Thyroid gland (tissue), 4 donors: ENCODE data around the gene GPR151. TPM values are rescaled to one million over a fixed set of nuclear protein-coding genes. Genes with fewer than 3 reads are reported as not detected.

ENCODE experiments used
- DNase-seq, 2 donors: peaks; one replicate each; pipeline ENCODE4 v3.0.0-alpha.2; 2019
- H3K27ac ChIP-seq, 3 donors: fragments of 200-600 bp; sonication (generic); 1 replicate in 2 of 3; 2 replicates in 1 of 3; pipeline ENCODE4 v1.5.1; 2016 to 2019; ENCODE audit warnings: mild to moderate bottlenecking in 1 of 3, moderate library complexity in 1 of 3
- H3K27me3 ChIP-seq: fragments of 200-600 bp; sonication (generic); one replicate; pipeline ENCODE4 v1.5.1; 2019
- H3K36me3 ChIP-seq, 2 donors: fragments of 200-600 bp; sonication (generic); one replicate each; pipeline ENCODE4 v1.5.1; 2016 to 2019
- H3K4me1 ChIP-seq, 2 donors: fragments of 200-600 bp; sonication (generic); one replicate each; pipeline ENCODE4 v1.5.1; 2017 to 2019
- H3K4me3 ChIP-seq, 3 donors: fragments of 200-600 bp; sonication (generic); replicated peaks in 1 of 3; 1 replicate in 2 of 3; 2 replicates in 1 of 3; pipeline ENCODE4 v1.5.1; 2016; ENCODE audit warnings: mild to moderate bottlenecking in 1 of 3
- H3K9me3 ChIP-seq: fragments of 200-600 bp; sonication (generic); one replicate; pipeline ENCODE4 v1.5.1; 2017
- CTCF ChIP-seq, 6 experiments: fragments of 200-600 bp in 3 of 6; fragments of 450-650 bp in 3 of 6; sonication (generic) in 3 of 6; IDR thresholded peaks; one replicate each; pipeline ENCODE4 v1.5.1; 2016 to 2019; ENCODE audit warnings: antibody characterized with exemption in 6 of 6, mild to moderate bottlenecking in 2 of 6, inconsistent platforms in 1 of 6, moderate library complexity in 1 of 6
- POLR2A ChIP-seq, 2 donors: fragments of 450-650 bp; IDR thresholded peaks; one replicate each; pipeline ENCODE4 v1.6.1; 2017; ENCODE audit warnings: antibody characterized with exemption in 2 of 2, mild to moderate bottlenecking in 2 of 2, moderate library complexity in 1 of 2
- WGBS, 2 donors: methylation state at CpG; one replicate each; pipeline ENCODE4 v1.1.5; 2017; 5-methylcytosine and 5-hydroxymethylcytosine counted together
- intact Hi-C: fragments of 100-400 bp; cut with DNase I; formaldehyde crosslinking; loops from one replicate; pipeline ENCODE4 v1.15.1; 2023
- total RNA-seq, 4 donors: library from RNA; depleted of rRNA; stranded (reverse); fragments of >200 nt; gene quantifications; one replicate each; pipeline ENCODE4 v1.2.3, GENCODE V29; 2016

Gene GPR151
- total RNA-seq, 4 donors from 2014 or later: not detected

GRCh38 chr5:146540414-146540813, 24.4 kb upstream of the GPR151 start:
- no peaks in the 10 kb centered on the region for H3K36me3 ChIP-seq
- H3K27me3 ChIP-seq: no peaks in the 10 kb centered on the region
- TF ChIP-seq POLR2A (IDR thresholded peaks at IDR 0.05): no peak
- no peak for TF ChIP-seq CTCF (IDR thresholded peaks at IDR 0.05)
- no peak for DNase-seq
- H3K4me1 ChIP-seq: no peaks in the 10 kb centered on the region
- WGBS, 2 donors: 76 to 79% methylated on average over 2 of the region's 2 CpGs
- intact Hi-C loops: loop anchor here (5.0 kb wide), 1 partner anchor 427 kb away; no protein-coding TSS in a partner anchor
- no peak overlapping the region for H3K27ac ChIP-seq
- no peaks in the 10 kb centered on the region for H3K9me3 ChIP-seq
- no peak overlapping the region for H3K4me3 ChIP-seq

GRCh38 chr5:146539973-146540372, 24.0 kb upstream of the GPR151 start:
- H3K9me3 ChIP-seq: no peaks in the 10 kb centered on the region
- intact Hi-C loops: loop anchor here (5.0 to 10.0 kb wide), 2 partner anchors 427 to 645 kb away; no protein-coding TSS in a partner anchor
- no peak for DNase-seq
- no peaks in the 10 kb centered on the region for H3K4me1 ChIP-seq
- no peak overlapping the region for H3K4me3 ChIP-seq
- WGBS, 2 donors: 94 to 95% methylated on average over 4 of the region's 4 CpGs
- no peak for TF ChIP-seq POLR2A (IDR thresholded peaks at IDR 0.05)
- no peak for TF ChIP-seq CTCF (IDR thresholded peaks at IDR 0.05)
- H3K36me3 ChIP-seq: no peaks in the 10 kb centered on the region
- H3K27me3 ChIP-seq: no peaks in the 10 kb centered on the region
- H3K27ac ChIP-seq: no peak overlapping the region

- no peaks in the 10 kb centered on the region for H3K36me3 ChIP-seq
- no peak for DNase-seq
- 92 to 96% methylated on average over 3 of the region's 3 CpGs for WGBS, 2 donors
- H3K27me3 ChIP-seq: no peaks in the 10 kb centered on the region
- no peak overlapping the region for H3K4me3 ChIP-seq
- intact Hi-C loops: loop anchor here (10.0 kb wide), 1 partner anchor 646 kb away; no protein-coding TSS in a partner anchor
- no peaks in the 10 kb centered on the region for H3K4me1 ChIP-seq
- no peaks in the 10 kb centered on the region for H3K9me3 ChIP-seq
- no peak for TF ChIP-seq POLR2A (IDR thresholded peaks at IDR 0.05)
- H3K27ac ChIP-seq: no peak overlapping the region
Observed at GRCh38 chr5:146538432-146538831, 22.4 kb upstream of the GPR151 start.

- intact Hi-C loops: loop anchor here (10.0 kb wide), 1 partner anchor 651 kb away; no protein-coding TSS in a partner anchor
- WGBS, 2 donors: 0% methylated on average over 1 of the region's 1 CpG
- TF ChIP-seq CTCF (IDR thresholded peaks at IDR 0.05) (no peak), POLR2A (IDR thresholded peaks at IDR 0.05) (no peak)
Observed at GRCh38 chr5:146533882-146534281, 17.9 kb upstream of the GPR151 start.

GRCh38 chr5:146533260-146533857, 17.4 kb upstream of the GPR151 start:
- Histone ChIP-seq H3K4me3 (no peak overlapping the region), H3K9me3 (no peaks in the 10 kb centered on the region), H3K27me3 (no peaks in the 10 kb centered on the region), H3K36me3 (no peaks in the 10 kb centered on the region), H3K4me1 (no peaks in the 10 kb centered on the region), H3K27ac (no peak overlapping the region)
- peak; percentile 62 to 78 for DNase-seq
- intact Hi-C loops: loop anchor here (10.0 kb wide), 1 partner anchor 651 kb away; no protein-coding TSS in a partner anchor
- 35 to 39% methylated on average over 7 of the region's 7 CpGs for WGBS, 2 donors
- peak; percentile 45 to 74 (median 59) for TF ChIP-seq CTCF (IDR thresholded peaks at IDR 0.05)
- TF ChIP-seq POLR2A (IDR thresholded peaks at IDR 0.05): no peak

More at GRCh38 chr5:146533882-146534281, 17.9 kb upstream of the GPR151 start:
- Histone ChIP-seq H3K9me3 (no peaks in the 10 kb centered on the region), H3K27me3 (no peaks in the 10 kb centered on the region), H3K36me3 (no peaks in the 10 kb centered on the region), H3K4me3 (no peak overlapping the region), H3K27ac (no peak overlapping the region), H3K4me1 (no peaks in the 10 kb centered on the region)
- DNase-seq: no peak
